ENCODE measurements around the gene CCDC12. TPM values are rescaled to one million over a fixed set of nuclear protein-coding genes. Genes with fewer than 3 reads are reported as not detected.

CCDC12 gene
- total RNA-seq, 4 donors from 2014 or later = 55.5 to 87.5 (median 67.5) TPM

GRCh38 chr3:46906471-46907058 lies 70.0 kb downstream of the CCDC12 start:
- intact Hi-C loops (cut with DNase I) = no loop called here
- Histone ChIP-seq H3K27me3 (peaks cover 0 to 7% (median 0%) of the 10 kb centered on the region in 4 donors), H3K36me3 (no peaks in the 10 kb centered on the region), H3K4me3 (no peak overlapping the region), H3K4me1 (peaks cover 16 to 24% (median 17%) of the 10 kb centered on the region in 3 donors), H3K9me3 (no peaks in the 10 kb centered on the region), H3K27ac (no peak overlapping the region)
- WGBS, 2 donors = no CpG with 5 or more reads among the region's 4 CpGs
- TF ChIP-seq POLR2A (IDR thresholded peaks at IDR 0.05) = no peak
- no peak for DNase-seq

- TF ChIP-seq POLR2A (IDR thresholded peaks at IDR 0.05) (no peak), CTCF (IDR thresholded peaks at IDR 0.05) (no peak)
- intact Hi-C loops (cut with DNase I) = no loop called here
- Histone ChIP-seq H3K27ac (no peak overlapping the region), H3K36me3 (no peaks in the 10 kb centered on the region), H3K4me1 (peaks cover 16 to 24% (median 17%) of the 10 kb centered on the region in 3 donors), H3K9me3 (no peaks in the 10 kb centered on the region), H3K27me3 (peaks cover 0 to 7% (median 0%) of the 10 kb centered on the region in 4 donors), H3K4me3 (no peak overlapping the region)
- 80% methylated on average over 1 of the region's 11 CpGs; no CpG with 5 or more reads in 1 of the 2 donors for WGBS, 2 donors
- DNase-seq = no peak
These were observed 70.7 kb downstream of the CCDC12 start for GRCh38 chr3:46905661-46906451.

GRCh38 chr3:46905213-46905560 lies 71.4 kb downstream of the CCDC12 start:
- no peak for DNase-seq
- intact Hi-C loops (cut with DNase I) = no loop called here
- WGBS, 2 donors = 89 to 100% methylated on average over 2 to 3 of the region's 3 CpGs
- no peak overlapping the region for H3K27ac ChIP-seq
- peaks cover 0 to 7% (median 0%) of the 10 kb centered on the region in 4 donors for H3K27me3 ChIP-seq
- peaks cover 16 to 22% (median 17%) of the 10 kb centered on the region in 3 donors for H3K4me1 ChIP-seq
- H3K9me3 ChIP-seq = no peaks in the 10 kb centered on the region
- H3K36me3 ChIP-seq = no peaks in the 10 kb centered on the region
- TF ChIP-seq CTCF (IDR thresholded peaks at IDR 0.05) (no peak), POLR2A (IDR thresholded peaks at IDR 0.05) (no peak)
- no peak overlapping the region for H3K4me3 ChIP-seq

- WGBS, 2 donors = 83 to 86% methylated on average over 14 to 17 of the region's 18 CpGs
- no peak overlapping the region for H3K4me3 ChIP-seq
- DNase-seq = no peak
These were observed 72.0 kb downstream of the CCDC12 start for GRCh38 chr3:46904303-46905212.

More at GRCh38 chr3:46904303-46905212, 72.0 kb downstream of the CCDC12 start:
- Histone ChIP-seq H3K9me3 (no peaks in the 10 kb centered on the region), H3K27me3 (peaks cover 0 to 13% (median 0%) of the 10 kb centered on the region in 4 donors), H3K36me3 (no peaks in the 10 kb centered on the region), H3K4me1 (peaks cover 13 to 15% (median 14%) of the 10 kb centered on the region in 3 donors), H3K27ac (no peak overlapping the region)
- TF ChIP-seq POLR2A (IDR thresholded peaks at IDR 0.05) = no peak
- no peak for TF ChIP-seq CTCF (IDR thresholded peaks at IDR 0.05)
- intact Hi-C loops (cut with DNase I) = no loop called here
